Panc1 (cell line): ENCODE results near the gene HS1BP3. TPM values are rescaled to one million over a fixed set of nuclear protein-coding genes. Genes with fewer than 3 reads are reported as not detected.

ENCODE experiments used
- ATAC-seq: fragments of 200-7000 bp; cut with Tn5 transposase; 2 replicates; pipeline ENCODE4 v1.9.1; 2020; ENCODE audit warnings: mild to moderate bottlenecking, moderate library complexity
- BruUV-seq: library from RNA; stranded (reverse); fragments of 400-500 nt; replicated peaks from 2 replicates; lab custom pipeline; 2021; lab: Mats Ljungman, UMichigan
- CTCF ChIA-PET: fragments of 300-600 bp; sonication (Branson Sonifier 250); formaldehyde crosslinking; loops from one replicate; lab custom pipeline; 2022; ENCODE audit warnings: antibody characterized with exemption; lab: Charles Lee
- POLR2A ChIA-PET: fragments of 300-600 bp; sonication (Branson Sonifier 250); formaldehyde crosslinking; loops from one replicate; lab custom pipeline; 2022; ENCODE audit warnings: antibody characterized with exemption; lab: Charles Lee
- DNase-seq: peaks from one replicate; pipeline ENCODE4 v3.0.0-alpha.2; 2010; ENCODE audit warnings: low read depth, low spot score
- H3K27ac ChIP-seq: 2 replicates; pipeline ENCODE4 v1.5.1; 2011; ENCODE audit warnings: mild to moderate bottlenecking, low read length, inconsistent platforms
- H3K27me3 ChIP-seq: fragments of 200-500 bp; sonication (Bioruptor generic); 2 replicates; pipeline ENCODE4 v1.6.0; 2014; ENCODE audit warnings: low read length, inconsistent platforms; ENCODE audit not compliant: control insufficient read depth, insufficient read depth
- H3K36me3 ChIP-seq: fragments of 200-500 bp; sonication (Bioruptor generic); 2 replicates; pipeline ENCODE4 v1.5.1; 2014; ENCODE audit warnings: inconsistent platforms, mild to moderate bottlenecking, low read length, moderate library complexity; ENCODE audit not compliant: control insufficient read depth, insufficient read depth
- H3K4me1 ChIP-seq: 2 replicates; pipeline ENCODE4 v1.5.1; 2011; ENCODE audit warnings: inconsistent platforms, mild to moderate bottlenecking, low read length, moderate library complexity; ENCODE audit not compliant: control insufficient read depth, insufficient read depth
- H3K4me3 ChIP-seq, 2 experiments: 2 replicates each; pipeline ENCODE4 v1.5.1; 2011 to 2012; ENCODE audit warnings: low read depth in 2 of 2, low read length in 2 of 2, mild to moderate bottlenecking in 2 of 2, inconsistent platforms in 1 of 2, moderate library complexity in 1 of 2
- H3K9me3 ChIP-seq: fragments of 200-500 bp; sonication (Bioruptor generic); 2 replicates; pipeline ENCODE4 v1.5.1; 2014; ENCODE audit warnings: low read depth, mild to moderate bottlenecking, inconsistent platforms, low read length, moderate library complexity; ENCODE audit not compliant: control insufficient read depth, insufficient read depth
- CTCF ChIP-seq: fragments of 450-650 bp; IDR thresholded peaks from 2 replicates; pipeline ENCODE4 v1.5.1; 2017; ENCODE audit warnings: mild to moderate bottlenecking
- POLR2AphosphoS5 ChIP-seq: IDR thresholded peaks from 2 replicates; pipeline ENCODE4 v1.6.1; 2012; ENCODE audit warnings: mild to moderate bottlenecking, low read depth, low read length, moderate library complexity
- REST ChIP-seq, 2 experiments: IDR thresholded peaks; 2 replicates each; pipeline ENCODE4 v1.6.1; 2011 to 2012; ENCODE audit warnings: low read depth in 2 of 2, control low read depth in 1 of 2, low read length in 1 of 2, mild to moderate bottlenecking in 1 of 2, moderate library complexity in 1 of 2; ENCODE audit not compliant: insufficient read depth in 1 of 2
- SIN3A ChIP-seq: IDR thresholded peaks from 2 replicates; pipeline ENCODE4 v1.6.1; 2012; ENCODE audit warnings: low read depth, mild to moderate bottlenecking, low read length, moderate library complexity, borderline replicate concordance; ENCODE audit not compliant: insufficient read depth
- TCF7L2 ChIP-seq: IDR thresholded peaks from 2 replicates; pipeline ENCODE4 v1.6.1; 2011; ENCODE audit warnings: mild to moderate bottlenecking, low read depth, low read length, inconsistent platforms
- in situ Hi-C: cut with HindIII; loops from 2 replicates; pipeline ENCODE4 v1.10.0; 2016; ENCODE audit warnings: low sequenced_read_pairs, low pct_unique_long_range_greater_than_20kb
- intact Hi-C: fragments of 100-400 bp; cut with micrococcal nuclease; formaldehyde crosslinking; loops from one replicate; pipeline ENCODE4 v1.10.0; 2022; ENCODE audit not compliant: unreplicated experiment
- total RNA-seq: library from RNA; stranded (reverse); gene quantifications from one replicate; pipeline ENCODE4 v1.2.1, GENCODE V29; 2021; ENCODE audit not compliant: unreplicated experiment

HS1BP3 gene
- total RNA-seq, 1 experiment from 2014 or later, result 46.1 TPM

GRCh38 chr2:20645301-20645701 is 5.6 kb downstream of the HS1BP3 start:
- Histone ChIP-seq H3K4me3 (no peak overlapping the region), H3K36me3 (no peaks in the 10 kb centered on the region), H3K27ac (no peak overlapping the region), H3K9me3 (no peaks in the 10 kb centered on the region), H3K27me3 (no peaks in the 10 kb centered on the region), H3K4me1 (peaks cover 5% of the 10 kb centered on the region)
- in situ Hi-C loops, result loop anchor here (25.0 kb wide), 1 partner anchor 208 kb away; the partner anchor contains the start of gene RHOB
- CTCF ChIA-PET, result no interaction called here
- DNase-seq, result no peak
- TF ChIP-seq SIN3A (no peak), CTCF (no peak), REST (IDR thresholded peaks at IDR 0.05; ENCODE audit: insufficient read depth in 1 of 2, low read depth in 2 of 2, low read length in 1 of 2) (no peak), TCF7L2 (no peak), POLR2AphosphoS5 (no peak)
- no TSS peak for BruUV-seq
- POLR2A ChIA-PET, result no interaction called here
- intact Hi-C loops, result no loop called here
- no peak for ATAC-seq

DNA sequence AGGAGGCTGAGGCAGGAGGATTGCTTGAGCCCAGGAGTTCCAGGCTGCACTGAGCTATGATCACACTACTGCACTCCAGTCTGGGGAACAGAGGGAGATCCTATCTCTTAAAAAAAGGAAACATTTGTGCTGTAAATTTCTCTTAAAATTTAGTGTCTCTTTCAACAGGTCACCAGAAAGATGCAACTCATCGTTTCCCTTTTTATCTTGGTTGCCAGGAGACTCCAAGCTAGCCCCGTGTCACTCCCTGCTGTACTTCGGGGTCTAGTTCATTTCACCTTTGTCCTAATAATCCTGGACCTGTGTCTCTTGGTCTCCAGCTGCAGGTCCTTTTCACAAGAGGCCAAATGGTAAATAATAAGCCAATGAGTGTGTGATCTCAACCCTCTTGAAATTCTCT is 7.1 kb downstream of the HS1BP3 start:
- in situ Hi-C loops, result loop anchor here (25.0 kb wide), 1 partner anchor 207 kb away; the partner anchor contains the start of gene RHOB
- TF ChIP-seq CTCF, result no peak
- no peak for TF ChIP-seq REST (IDR thresholded peaks at IDR 0.05; ENCODE audit: insufficient read depth in 1 of 2, low read depth in 2 of 2, low read length in 1 of 2)
- TF ChIP-seq POLR2AphosphoS5, result no peak
- no peak for TF ChIP-seq SIN3A
- no peak for TF ChIP-seq TCF7L2
- intact Hi-C loops, result loop anchor here (2.0 kb wide), 1 partner anchor 247 kb away; no protein-coding TSS in a partner anchor
- Histone ChIP-seq H3K27ac (no peak overlapping the region), H3K9me3 (no peaks in the 10 kb centered on the region), H3K27me3 (no peaks in the 10 kb centered on the region), H3K36me3 (no peaks in the 10 kb centered on the region), H3K4me3 (no peak overlapping the region), H3K4me1 (no peaks in the 10 kb centered on the region; the same call in 1 of the 2 replicates)
- CTCF ChIA-PET, result no interaction called here
- no TSS peak for BruUV-seq
- DNase-seq, result no peak
- POLR2A ChIA-PET, result no interaction called here
- no peak for ATAC-seq
